Suppressor macrophage treated with lipopolysaccharide for 1 hour (primary cell): ENCODE data around the gene KCNMB3.
"Not testable (repeated sequence)": the region's sequence is repeated elsewhere in the genome, so short reads cannot be mapped to it uniquely, and the experiment has no call there.

ENCODE experiments used
- DNase-seq, 3 donors: peaks; one replicate each; pipeline ENCODE4 v3.0.0-alpha.2; 2020 to 2022

The KCNMB3 gene

DNA sequence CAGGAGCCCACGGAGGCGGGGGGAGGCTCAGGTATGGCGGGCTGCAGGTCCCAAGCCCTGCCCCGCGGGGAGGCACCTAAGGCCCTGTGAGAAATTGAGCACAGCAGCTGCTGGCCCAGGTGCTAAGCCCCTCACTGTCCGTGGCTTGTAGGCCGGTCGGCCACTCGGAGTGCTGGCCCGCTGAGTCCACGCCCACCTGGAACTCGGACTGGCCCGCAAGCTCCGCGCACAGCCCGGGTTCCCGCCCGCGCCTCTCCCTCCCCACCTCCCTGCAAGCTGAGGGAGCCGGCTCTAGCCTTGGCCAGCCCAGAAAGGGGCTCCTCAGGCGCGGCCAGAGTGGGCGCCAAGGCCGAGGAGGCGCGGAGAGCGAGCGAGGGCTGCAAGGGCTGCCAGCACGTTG is 12.2 kb upstream of the KCNMB3 start:
- DNase-seq, result no peak

DNA sequence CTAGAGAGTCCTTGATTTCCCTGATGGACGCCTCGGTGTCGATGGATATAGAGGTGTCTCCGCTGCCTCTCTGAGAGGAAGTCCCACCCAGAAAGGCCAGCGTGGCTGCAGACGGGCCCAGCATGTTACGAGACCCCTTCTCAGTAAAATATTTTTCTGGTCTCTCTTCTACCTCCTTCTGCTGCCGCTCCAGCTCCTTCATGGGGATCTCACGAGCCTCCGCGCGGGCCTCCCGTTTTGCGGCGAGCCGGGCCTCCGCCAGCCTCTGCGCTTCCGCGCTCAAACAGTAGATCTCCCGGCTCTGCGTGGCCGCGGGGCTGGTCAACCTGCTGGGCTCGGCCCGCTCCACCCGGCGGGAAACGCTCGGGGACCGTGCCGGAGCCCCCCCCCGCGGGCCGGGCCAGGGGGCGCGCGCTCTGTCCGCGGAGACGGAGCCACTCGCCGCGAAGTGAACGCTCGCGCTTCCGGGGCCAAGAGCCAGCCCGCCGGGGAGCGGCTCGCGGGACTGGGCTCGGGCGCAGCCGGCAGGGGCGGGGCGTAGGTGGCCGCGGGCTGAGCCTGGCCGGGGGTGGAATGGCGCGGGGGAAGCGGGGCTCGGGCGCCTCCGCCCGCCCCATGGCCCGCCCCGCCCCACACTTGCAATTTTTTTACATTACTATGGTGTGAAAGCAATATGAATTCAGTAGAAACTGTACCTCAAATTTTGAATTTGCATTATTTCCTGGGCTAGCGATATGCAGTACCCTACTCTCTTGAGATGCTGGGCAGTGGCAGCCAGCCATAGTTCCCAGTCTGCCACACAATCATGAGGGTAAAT is 10.2 kb upstream of the KCNMB3 start:
- DNase-seq, result peak; percentile 55 to 87 (median 75)

DNA sequence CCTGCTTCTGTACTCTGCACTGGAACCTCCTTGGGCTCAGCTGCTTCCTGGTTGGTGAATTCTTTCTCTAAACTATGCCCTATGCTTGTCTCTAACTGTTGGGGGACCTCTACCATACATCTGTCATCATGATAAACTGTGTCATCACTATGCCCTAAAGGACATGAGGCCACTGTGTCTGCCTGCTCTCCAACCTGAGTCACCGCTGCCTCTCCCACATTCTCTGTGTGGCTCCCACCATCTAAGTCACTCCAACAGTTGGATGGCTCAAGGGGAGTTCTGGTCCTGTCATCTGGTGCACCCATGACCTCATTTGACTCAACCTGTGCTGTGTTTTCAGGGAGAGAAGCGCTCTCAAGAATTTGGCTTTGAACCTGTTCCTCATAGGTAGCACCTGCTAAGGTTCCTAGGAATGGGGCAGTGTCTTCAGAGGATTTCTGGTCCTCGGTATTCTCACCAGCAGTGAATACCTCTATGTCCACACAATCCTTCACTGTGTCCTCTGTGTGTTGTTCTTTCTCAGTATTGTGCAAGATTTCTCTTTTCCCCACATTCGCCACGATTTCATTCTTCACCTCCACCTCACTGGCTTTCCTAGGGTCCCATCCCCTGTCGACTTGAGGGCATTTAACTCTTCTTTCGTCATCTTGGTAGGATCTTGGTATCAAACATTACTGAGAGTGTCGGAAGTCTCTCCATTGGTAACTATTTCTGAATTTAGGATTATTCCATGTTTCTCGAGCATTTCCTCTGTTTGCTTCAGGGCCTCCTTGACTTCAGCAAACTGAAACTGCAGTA is 9.2 kb upstream of the KCNMB3 start:
- peak; percentile 13 to 34 (median 13) for DNase-seq

DNA sequence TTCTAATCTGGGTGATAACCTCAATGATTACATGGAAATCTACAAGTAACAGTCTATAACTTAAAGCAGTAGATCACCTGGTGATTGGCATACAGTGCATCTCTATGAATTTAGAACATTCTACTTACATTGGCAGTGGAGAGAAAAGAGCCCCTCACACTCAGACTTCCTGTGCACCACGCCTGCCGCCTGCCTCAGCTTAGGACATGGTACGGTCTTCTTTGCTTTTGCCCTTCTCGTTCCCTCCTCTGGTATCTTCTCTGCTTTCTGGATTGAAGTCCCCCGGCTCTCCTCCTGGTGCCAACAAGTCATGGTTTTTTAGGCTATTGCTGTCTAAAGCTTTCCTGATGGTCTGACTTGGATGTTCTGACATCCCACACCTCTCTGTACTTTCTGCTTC is 7.9 kb upstream of the KCNMB3 start:
- no peak for DNase-seq

DNA sequence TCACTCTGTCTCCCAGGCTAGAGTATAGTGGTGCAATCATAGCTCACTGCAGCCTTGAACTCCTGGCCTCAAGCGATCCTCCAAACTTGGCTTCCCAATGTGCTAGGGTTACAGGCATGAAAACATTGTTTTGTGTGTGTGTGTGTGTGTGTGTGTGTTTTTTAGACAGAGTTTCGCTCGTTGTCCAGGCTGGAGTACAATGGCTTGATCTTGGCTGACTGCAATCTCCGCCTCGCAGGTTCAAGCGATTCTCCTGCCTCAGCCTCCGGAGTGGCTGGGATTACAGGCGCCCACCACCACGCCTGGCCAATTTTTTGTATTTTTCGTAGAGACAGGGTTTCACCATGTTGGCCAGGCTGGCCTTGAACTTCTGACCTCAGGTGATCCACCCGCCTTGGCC is 6.8 kb upstream of the KCNMB3 start:
- not testable (repeated sequence) for DNase-seq

DNA sequence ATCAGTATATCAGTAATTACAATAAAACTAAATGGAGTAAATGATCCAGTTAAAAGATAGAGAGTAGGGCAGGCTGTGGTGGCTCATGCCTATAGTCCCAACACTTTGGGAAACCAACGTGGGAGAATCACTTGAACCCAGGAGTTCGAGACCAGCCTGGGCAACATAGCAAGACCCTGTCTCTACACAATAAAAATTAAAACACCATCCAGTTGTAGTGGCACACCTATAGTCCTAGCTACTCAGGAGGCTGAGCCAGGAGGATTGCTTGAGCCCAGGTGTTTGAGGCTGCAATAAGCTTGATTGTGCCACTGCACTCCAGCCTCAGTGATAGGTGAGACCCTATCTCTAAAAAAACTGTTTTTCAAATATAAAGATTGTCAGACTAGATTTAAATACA is 5.9 kb upstream of the KCNMB3 start:
- no peak for DNase-seq

DNA sequence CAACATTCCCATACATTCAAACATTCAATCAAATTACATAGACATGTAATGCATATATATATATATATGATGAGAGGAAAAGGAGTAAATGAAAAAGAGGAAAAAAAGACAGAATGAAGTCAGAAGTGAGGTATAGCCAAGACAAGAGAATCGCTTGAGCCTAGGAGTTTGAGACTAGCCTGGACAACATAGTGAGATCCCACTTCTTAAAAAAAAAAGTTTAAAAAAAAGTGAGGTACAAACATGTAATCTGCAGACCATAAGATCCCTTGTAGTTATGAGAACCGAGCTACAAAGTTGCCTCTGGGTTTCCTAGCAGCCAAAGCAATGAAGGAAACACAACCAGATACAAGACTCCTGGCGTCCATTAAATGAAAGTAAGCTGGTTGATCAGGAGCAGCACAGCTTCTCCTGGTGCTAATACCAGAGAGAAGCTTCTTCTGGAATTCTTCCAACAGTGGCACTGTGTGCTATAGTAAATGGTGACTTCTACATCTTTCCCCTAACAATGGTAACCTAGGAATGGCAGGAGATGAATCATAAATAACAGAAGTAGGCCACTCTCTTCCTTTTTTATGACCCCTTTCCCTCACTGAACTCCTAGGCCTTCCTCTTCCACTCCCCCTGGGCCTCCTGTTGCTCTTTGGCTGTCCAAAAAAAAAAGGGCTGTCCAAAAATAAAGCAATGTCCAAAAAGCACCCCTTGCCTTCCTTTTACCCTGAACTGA is 3.5 kb downstream of the KCNMB3 start:
- peak; percentile 2 to 36 (median 18) for DNase-seq

DNA sequence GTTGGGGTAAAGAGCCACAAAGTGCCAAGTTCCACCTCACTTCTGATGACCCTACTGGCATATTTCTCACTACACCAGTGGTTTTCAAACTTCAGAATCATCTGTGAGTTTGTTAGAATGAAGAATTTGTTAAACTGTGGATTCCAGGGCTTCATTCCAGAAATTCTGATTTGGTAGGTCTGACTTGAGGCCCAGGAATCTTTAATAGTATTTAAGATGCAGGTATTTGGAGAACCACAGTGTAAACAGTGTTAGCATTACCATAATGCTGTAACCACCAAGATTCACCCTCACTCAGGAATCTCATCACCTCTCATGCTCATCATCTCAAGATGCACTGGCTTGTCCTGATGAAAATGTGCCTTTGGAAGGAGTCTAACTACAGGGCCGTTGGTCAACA is 6.0 kb downstream of the KCNMB3 start:
- DNase-seq, result no peak

DNA sequence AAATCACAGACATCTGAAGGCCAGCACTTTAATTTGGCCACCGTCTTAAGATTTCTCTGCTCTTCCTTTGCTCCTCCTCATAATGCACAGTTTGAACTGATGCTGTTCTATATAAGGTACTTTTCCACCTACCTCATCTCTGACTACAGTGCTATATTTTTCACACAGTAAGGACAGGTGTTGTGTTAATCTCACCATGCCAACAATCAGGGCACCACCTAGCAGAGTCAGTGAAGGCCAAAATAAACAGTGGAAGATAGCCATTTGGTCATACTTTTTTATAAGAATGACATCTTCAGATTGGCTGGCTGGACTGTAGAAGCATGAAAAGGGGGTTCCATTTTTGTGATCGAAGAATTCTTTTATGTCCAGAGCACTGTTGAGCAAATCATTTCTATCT is 8.1 kb downstream of the KCNMB3 start:
- not testable (repeated sequence) for DNase-seq

DNA sequence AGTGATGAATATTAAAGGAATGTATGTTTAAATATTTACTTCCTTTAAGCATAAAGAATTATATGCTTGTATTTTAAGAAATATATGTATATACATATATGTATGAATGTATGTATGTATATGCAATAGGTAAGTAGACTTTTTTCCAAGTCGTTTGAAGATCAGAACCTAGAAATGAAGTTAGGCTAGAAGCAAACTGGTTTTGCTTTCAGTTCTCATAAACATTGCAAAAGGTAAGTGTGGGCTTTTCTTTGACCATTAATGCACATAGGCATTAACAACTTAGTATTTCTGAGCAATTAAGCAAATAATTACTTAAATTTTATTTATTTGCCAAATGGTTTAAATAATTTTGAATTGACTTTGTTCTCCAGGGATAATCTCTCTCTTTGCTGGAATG is 10.6 kb downstream of the KCNMB3 start:
- not testable (repeated sequence) for DNase-seq

DNA sequence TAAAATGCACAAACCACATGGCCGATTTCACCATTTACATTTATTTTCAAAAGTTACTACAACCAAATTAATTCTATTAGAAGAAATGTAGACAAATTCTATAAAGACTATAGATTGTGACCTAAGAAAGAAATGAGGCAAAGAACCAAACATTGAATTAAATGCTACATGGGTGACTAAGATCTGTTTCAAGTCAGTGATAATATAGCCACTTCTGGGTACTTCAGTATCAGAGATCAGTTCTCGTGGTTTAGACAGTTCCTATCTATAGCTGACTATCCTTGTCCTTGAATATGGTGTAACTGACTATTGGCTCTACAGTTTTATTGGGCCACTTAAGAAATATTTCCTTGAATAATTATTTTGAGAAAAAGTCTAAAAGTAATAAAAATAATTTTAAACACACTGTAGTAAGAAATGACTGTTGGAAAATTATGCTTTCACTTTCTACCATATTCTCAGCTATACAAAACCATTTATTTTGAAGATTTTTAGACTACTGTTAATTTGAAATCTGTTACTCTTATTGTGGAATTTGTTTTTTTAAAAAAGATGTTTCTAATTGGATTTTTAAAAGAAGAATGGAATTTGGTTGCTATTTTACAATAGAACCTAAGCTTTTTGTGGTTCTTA is 14.1 kb downstream of the KCNMB3 start:
- DNase-seq, result no peak

DNA sequence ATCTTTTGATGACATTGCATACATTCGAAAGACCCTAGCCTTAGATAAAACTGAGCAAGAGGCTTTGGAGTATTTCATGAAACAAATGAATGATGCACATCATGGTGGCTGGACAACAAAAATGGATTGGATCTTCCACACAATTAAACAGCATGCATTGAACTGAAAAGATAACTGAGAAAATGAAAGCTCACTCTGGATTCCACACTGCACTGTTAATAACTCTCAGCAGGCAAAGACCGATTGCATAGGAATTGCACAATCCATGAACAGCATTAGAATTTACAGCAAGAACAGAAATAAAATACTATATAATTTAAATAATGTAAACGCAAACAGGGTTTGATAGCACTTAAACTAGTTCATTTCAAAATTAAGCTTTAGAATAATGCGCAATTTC is 16.7 kb downstream of the KCNMB3 start:
- no peak for DNase-seq

DNA sequence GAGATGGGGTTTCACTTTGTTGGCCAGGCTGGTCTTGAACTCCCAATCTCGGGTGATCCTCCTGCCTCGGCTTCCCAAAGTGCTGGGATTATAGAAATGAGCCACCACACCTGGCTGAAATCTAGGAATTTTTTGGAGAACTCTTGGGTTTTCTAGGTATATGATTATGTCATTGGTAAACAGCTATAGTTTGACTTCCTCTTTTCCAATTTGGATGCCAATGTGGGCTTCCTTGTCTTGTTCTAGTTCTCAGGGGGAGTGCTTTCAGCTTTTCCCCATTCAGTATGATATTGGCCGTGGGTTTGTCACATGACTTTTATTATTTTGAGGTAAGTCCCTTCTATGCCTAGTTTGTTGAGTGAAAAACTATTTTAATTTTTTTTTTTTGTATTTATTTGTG is 17.9 kb downstream of the KCNMB3 start:
- DNase-seq, result no peak

DNA sequence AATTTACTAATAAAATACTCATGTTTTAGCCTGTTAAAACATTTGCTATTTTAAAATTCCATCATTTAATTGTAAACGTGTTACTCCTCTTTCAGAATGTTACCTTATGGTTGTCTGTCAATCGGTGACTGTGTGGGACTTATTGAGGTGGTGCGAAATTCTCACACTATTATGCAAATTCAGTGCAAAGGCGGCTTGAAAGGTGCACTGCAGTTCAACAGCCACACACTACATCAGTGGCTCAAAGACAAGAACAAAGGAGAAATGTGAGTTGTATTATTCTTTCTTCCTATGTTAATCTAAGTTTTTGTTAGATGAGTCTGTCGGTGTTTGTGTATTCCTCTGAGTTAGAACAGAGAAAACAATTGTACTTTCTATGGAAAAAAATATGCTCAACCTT is 21.7 kb downstream of the KCNMB3 start:
- no peak for DNase-seq

DNA sequence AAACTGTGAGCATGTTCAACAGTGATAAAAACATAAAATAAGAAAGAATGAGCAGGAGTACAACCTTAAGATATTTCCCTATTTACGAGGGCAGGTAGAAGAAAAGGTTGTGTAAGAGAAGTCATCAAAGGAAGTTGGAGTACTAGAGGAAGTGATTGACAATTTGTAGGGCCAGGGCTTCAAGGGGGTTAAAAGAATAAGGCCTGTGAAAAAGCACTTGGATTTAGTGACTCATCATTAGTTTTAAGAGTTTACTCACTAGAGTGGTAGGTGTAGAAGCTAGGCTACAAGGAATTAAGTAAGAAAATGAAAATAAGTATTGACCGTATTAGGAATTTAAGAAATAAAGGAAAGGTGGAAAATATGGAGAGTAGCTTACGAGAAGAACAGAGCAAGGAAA is 23.6 kb downstream of the KCNMB3 start:
- DNase-seq, result no peak

DNA sequence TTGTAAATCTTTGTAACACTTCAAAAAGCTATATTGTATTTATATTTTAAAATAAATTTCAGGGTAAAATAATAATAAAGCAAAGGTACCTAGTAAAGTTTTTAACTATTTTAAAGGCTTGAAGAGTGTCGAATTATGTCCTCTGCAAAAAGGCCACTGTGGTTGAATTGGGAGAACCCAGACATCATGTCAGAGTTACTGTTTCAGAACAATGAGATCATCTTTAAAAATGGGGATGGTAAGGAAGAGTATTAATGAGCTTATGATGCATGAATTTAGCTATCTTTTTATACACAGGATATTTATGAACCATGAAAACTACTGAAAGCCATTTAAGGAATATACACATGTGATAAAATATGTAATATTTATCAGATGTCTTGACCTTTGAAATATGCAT is 26.3 kb downstream of the KCNMB3 start:
- DNase-seq, result no peak

DNA sequence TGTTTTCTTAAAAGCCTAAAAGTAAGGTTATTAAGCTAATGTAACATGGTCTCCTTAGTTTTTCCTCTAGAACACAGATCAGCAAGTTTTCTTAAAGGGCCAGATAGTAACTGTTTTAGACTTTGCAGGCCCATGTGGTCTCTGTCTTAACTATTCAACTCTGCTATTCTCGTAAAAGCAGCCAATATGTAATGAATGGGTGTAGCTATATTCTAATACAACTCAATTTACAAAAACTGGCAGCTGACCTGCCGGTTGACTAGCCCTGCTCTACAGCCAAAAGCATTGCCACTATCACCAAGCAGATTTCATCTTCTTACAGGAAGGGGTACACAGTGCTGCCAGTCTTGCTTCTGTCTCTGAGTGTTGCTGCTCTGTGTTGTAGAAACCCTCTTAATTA is 27.4 kb downstream of the KCNMB3 start:
- no peak for DNase-seq

DNA sequence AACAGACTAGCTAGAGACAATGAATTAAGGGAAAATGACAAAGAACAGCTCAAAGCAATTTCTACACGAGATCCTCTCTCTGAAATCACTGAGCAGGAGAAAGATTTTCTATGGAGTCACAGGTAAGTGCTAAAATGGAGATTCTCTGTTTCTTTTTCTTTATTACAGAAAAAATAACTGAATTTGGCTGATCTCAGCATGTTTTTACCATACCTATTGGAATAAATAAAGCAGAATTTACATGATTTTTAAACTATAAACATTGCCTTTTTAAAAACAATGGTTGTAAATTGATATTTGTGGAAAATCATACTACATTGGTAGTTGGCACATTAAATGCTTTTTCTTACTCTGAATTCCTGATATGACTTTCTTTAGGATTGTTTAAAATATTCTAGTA is 32.7 kb downstream of the KCNMB3 start:
- DNase-seq, result not testable (repeated sequence)

DNA sequence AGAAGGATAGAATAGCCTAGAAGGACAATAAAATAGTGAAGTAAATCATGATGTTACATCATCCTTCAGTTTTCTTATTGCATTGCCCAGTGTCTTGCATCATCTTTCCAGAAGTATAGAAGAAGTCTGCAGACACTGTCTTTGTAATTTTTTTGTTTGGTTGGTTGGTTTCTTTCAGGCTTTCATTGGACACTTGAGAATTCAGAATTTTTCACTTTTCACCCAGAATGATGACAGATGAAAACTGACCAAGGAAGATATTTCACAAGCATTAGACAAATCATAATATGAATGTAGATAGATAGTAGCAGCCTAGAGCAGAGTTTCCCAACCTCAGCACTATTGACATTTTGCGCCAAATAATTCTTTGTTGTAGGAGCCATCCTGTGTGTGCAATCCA is 35.4 kb downstream of the KCNMB3 start:
- not testable (repeated sequence) for DNase-seq

DNA sequence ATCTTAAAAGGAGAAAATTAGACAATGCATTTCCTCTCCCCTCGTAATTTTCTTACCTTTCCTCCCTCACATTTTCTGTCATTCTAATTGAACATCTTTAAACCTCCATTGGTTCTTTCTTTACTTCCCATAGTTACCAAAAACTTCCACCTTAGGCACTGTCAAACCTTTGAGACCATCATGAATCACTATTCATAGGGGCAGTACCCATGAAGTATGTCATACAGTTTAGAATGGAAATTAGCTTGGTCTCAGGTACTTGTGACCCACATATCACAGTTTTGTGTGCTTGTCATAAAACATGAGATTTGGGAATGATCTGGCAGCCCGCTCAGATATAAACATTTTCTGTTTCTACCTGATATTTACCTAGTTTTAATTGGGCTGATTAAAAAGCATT is 50.1 kb downstream of the KCNMB3 start:
- DNase-seq, result no peak

DNA sequence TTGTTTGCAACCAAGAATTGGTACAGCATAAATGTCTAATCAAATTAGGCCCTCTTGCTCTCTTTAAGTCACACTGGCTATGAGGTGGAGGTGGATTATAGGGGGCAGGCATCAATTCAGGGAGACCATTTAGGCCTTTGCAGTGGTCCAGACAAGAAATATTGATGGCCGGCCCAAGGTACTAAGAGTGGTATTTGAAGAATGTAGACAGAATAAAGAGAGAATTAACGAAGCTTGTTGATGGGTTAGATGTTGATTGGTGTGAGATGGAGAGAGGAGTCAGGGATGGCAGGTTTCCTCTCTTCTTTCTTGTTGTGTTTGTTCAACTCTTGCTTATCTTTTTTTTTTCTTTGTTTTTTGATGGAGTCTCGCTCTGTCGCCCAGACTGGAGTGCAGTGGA is 54.2 kb downstream of the KCNMB3 start:
- no peak for DNase-seq

DNA sequence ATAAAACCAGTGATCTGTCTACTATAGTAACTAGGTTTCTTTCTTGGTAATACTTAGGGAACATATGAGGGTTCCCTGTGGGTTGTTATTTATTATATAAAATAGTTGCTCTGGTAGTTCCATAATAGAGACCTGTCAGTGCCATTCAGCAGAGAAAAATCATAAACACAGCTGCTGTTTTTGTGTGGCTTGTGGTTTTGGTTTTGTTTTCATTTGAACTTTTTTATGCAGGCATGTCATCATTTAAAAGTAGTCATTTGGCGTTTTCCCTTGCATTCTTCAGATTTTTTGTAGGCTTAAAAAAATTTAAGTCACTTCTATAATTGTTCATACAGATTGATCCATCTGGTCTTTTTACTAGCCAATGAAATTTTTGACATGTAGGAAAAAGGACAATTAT is 54.8 kb downstream of the KCNMB3 start:
- no peak for DNase-seq

DNA sequence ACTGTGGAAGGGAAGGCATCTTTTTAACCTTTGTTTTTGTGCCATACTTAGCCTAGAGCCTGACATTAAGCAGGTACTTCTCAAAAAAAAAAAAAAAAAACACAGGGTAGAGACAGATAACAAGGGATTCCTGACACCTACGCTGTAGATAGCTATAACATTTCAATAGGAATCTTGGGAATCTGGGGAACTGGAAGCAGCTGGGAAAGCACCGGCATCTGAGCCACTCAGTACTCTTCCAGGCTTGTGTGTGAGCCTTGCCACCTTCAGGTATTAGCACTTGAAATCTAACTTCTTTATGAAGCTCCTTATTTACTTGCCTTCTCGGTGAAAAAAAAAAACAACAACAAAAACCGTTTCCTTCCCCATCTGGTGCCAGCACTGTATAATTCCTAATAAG is 56.0 kb downstream of the KCNMB3 start:
- DNase-seq, result no peak
